Keratinocyte (primary cell): ENCODE measurements around the gene TMEM169.

Experiments used
- CTCF ChIP-seq, 3 experiments: IDR thresholded peaks in 1 of 3; conservative IDR thresholded peaks in 1 of 3; optimal IDR thresholded peaks in 1 of 3; 2 replicates in 2 of 3; 3 replicates in 1 of 3; pipeline versions ENCODE3 to v1.5.1; 2011; ENCODE audit warnings: low read length in 3 of 3, mild to moderate bottlenecking in 3 of 3, moderate library complexity in 2 of 3, control low read depth in 1 of 3, inconsistent platforms in 1 of 3; ENCODE audit not compliant: insufficient read depth in 2 of 3; ENCODE audit errors: extremely low read depth in 1 of 3
- EZH2 ChIP-seq: IDR thresholded peaks from one replicate; pipeline ENCODE4 v1.6.1; 2012; ENCODE audit warnings: inconsistent platforms, mild to moderate bottlenecking, low read length, moderate library complexity

- TF ChIP-seq CTCF (optimal IDR thresholded peaks at IDR 0.05 in 1 of 3, IDR thresholded peaks at IDR 0.05 in 1 of 3, conservative IDR thresholded peaks at IDR 0.05 in 1 of 3; ENCODE audit: extremely low read depth in 1 of 3, insufficient read depth in 2 of 3, low read length in 3 of 3) (no peak), EZH2 (no peak)
Observed at GRCh38 chr2:216069028-216069427, 12.7 kb upstream of the TMEM169 start.
